Ovary (tissue), 9 donors: Measurements from ENCODE around the gene PET100. TPM values are rescaled to one million over a fixed set of nuclear protein-coding genes. Genes with fewer than 3 reads are reported as not detected.

ENCODE experiments used
- DNase-seq, 5 donors: peaks; one replicate each; pipeline ENCODE4 v3.0.0-alpha.2; 2019 to 2020
- H3K27ac ChIP-seq, 2 donors: fragments of 200-600 bp; one replicate each; pipeline versions ENCODE4 v1.5.1 to v1.8.0; 2019 to 2022
- H3K27me3 ChIP-seq: fragments of 200-600 bp; one replicate; pipeline ENCODE4 v1.8.0; 2022
- H3K36me3 ChIP-seq: fragments of 200-600 bp; sonication (generic); one replicate; pipeline ENCODE4 v1.5.1; 2019
- H3K4me1 ChIP-seq: one replicate; pipeline ENCODE4 v1.8.1; 2013; ENCODE audit warnings: mild to moderate bottlenecking, moderate library complexity; ENCODE audit not compliant: insufficient read depth
- H3K4me3 ChIP-seq: fragments of 200-600 bp; sonication (generic); one replicate; pipeline ENCODE4 v1.5.1; 2017
- H3K9me3 ChIP-seq, 2 donors: fragments of 200-600 bp in 1 of 2; sonication (generic) in 1 of 2; one replicate each; pipeline versions ENCODE4 v1.5.1 to v1.8.1; 2013 to 2019; ENCODE audit warnings: mild to moderate bottlenecking in 1 of 2, moderate library complexity in 1 of 2
- EP300 ChIP-seq: sonication (generic); formaldehyde crosslinking; IDR thresholded peaks from one replicate; pipeline ENCODE4 v1.6.1; 2017; ENCODE audit warnings: antibody characterized with exemption
- POLR2A ChIP-seq: fragments of 450-650 bp; IDR thresholded peaks from one replicate; pipeline ENCODE4 v1.6.1; 2017; ENCODE audit warnings: antibody characterized with exemption, mild to moderate bottlenecking, moderate library complexity
- WGBS, 3 donors: extraction: QIAGEN DNeasy Blood & Tissue Kit in 1 of 3; methylation state at CpG; one replicate each; pipeline versions ENCODE4 v1.1.5 to v1.1.7; 2013 to 2017; 5-methylcytosine and 5-hydroxymethylcytosine counted together
- intact Hi-C, 4 donors: fragments of 100-400 bp; cut with DNase I; formaldehyde crosslinking; loops; one replicate each; pipeline versions ENCODE4 v1.11.0 to v1.15.1; 2022 to 2023
- polyA plus RNA-seq, 2 donors: library from polyadenylated mRNA; stranded (reverse); fragments of 200-250 nt in 1 of 2; fragments of 350-450 nt in 1 of 2; fragmentation: Illumina TruSeq in 1 of 2; extraction: RNeasy Lipid Tissue Mini Kit (QIAGEN cat#74804) in 1 of 2; gene quantifications; one replicate each; pipeline ENCODE4 v1.2.3, GENCODE V29; 2013 to 2014
- total RNA-seq, 7 donors: library from RNA; depleted of rRNA in 2 of 7; stranded (reverse); fragments of >200 nt in 2 of 7; fragmentation: NEBNext Ultra II Directional in 3 of 7; extraction: Animal tissue kit (Norgen Biotek cat#: 25700) in 3 of 7; gene quantifications; one replicate each; pipeline versions ENCODE4 v1.1.0 to v1.2.4, GENCODE V29; 2016 to 2023
- TF ChIP-seq, protein P1 (sequence below), 3 donors: fragments of 450-650 bp in 2 of 3; fragments of 200-600 bp in 1 of 3; IDR thresholded peaks; one replicate each; pipeline versions ENCODE4 v1.5.1 to v1.8.0; 2016 to 2022; ENCODE audit warnings: antibody characterized with exemption in 3 of 3, mild to moderate bottlenecking in 1 of 3
- donor health status: DM: no; HTN: no; CAD: no; lungs with moderate emphysema.
- donor health status: DM: no; HTN: no; CAD: no.
- donor health status: Bipolar disorder and iron deficiency.
- donor health status: DM: yes; HTN: yes; CAD: no.
- donor health status: DM: no; HTN: no; CAD: no.
- donor health status: DM: yes; HTN: yes; CAD: no.

The PET100 gene
- total and polyA plus RNA-seq, 9 donors: 11.9 to 77.8 (median 53.7) TPM

- no peak overlapping the region for H3K4me3 ChIP-seq
- 34 to 45% (median 40%) methylated on average over 4 of the region's 4 CpGs for WGBS, 3 donors
Observed at GRCh38 chr19:7618348-7618747, 11.2 kb upstream of the PET100 start.

GRCh38 chr19:7618771-7619510 is 10.7 kb upstream of the PET100 start:
- Histone ChIP-seq H3K9me3 (no peaks in the 10 kb centered on the region), H3K4me3 (no peak overlapping the region), H3K27me3 (no peaks in the 10 kb centered on the region), H3K36me3 (no peaks in the 10 kb centered on the region), H3K27ac (no peak overlapping the region), H3K4me1 (no peaks in the 10 kb centered on the region)
- DNase-seq: peak in 1 of 5 donors; percentile 58
- 68 to 77% (median 70%) methylated on average over 17 to 21 of the region's 21 CpGs for WGBS, 3 donors
- intact Hi-C loops: no loop called here
- TF ChIP-seq, protein P1, sequence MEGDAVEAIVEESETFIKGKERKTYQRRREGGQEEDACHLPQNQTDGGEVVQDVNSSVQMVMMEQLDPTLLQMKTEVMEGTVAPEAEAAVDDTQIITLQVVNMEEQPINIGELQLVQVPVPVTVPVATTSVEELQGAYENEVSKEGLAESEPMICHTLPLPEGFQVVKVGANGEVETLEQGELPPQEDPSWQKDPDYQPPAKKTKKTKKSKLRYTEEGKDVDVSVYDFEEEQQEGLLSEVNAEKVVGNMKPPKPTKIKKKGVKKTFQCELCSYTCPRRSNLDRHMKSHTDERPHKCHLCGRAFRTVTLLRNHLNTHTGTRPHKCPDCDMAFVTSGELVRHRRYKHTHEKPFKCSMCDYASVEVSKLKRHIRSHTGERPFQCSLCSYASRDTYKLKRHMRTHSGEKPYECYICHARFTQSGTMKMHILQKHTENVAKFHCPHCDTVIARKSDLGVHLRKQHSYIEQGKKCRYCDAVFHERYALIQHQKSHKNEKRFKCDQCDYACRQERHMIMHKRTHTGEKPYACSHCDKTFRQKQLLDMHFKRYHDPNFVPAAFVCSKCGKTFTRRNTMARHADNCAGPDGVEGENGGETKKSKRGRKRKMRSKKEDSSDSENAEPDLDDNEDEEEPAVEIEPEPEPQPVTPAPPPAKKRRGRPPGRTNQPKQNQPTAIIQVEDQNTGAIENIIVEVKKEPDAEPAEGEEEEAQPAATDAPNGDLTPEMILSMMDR (IDR thresholded peaks at IDR 0.05): no peak
- no peak for TF ChIP-seq EP300
- no peak for TF ChIP-seq POLR2A

More at GRCh38 chr19:7618348-7618747, 11.2 kb upstream of the PET100 start:
- no peak for DNase-seq
- intact Hi-C loops: no loop called here
- Histone ChIP-seq H3K36me3 (no peaks in the 10 kb centered on the region), H3K9me3 (no peaks in the 10 kb centered on the region), H3K27me3 (no peaks in the 10 kb centered on the region), H3K27ac (no peak overlapping the region), H3K4me1 (no peaks in the 10 kb centered on the region)
- TF ChIP-seq, protein P1 (IDR thresholded peaks at IDR 0.05): no peak
- TF ChIP-seq EP300: no peak
- no peak for TF ChIP-seq POLR2A

DNA sequence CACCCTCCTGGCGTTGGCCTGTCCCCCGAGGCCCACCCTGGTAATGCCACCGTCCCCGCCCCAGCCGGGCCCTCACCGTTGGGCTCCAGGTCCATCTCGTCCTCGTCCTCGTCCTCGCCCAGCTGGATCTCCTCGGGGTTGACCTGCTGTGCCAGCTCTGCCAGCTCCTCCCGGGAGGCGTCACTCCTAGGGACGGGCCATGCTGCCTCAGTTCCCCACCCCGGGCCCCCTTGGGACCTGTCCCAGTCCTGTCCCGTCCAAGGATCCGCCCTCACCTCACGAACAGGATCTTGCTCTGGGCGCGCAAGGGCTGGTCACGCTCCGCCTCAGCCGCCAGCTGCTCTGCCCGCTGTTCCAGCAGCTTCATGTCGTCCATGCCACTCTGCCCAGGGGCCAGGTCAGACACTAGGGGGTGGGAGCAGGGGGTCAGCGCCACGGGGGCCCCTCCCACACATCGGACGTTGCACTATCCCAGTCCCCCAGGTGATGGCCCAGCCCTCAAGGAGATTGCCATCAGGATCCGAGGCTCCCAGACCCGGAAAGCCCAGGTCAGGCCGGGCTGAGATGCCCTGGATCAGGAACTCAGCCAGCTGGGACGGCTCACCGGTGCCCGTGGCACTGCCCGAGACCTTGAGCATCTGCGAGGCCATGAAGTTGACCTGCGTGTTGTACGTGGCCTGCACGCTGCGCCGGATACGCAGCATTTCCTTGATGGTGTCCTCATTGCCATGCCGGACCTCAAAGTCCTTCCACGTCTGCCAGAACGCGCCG is 9.7 kb upstream of the PET100 start:
- no peak overlapping the region for H3K27ac ChIP-seq
- H3K36me3 ChIP-seq: no peaks in the 10 kb centered on the region

More for the DNA sequence above, 9.7 kb upstream of the PET100 start:
- Histone ChIP-seq H3K9me3 (no peaks in the 10 kb centered on the region), H3K4me3 (no peak overlapping the region), H3K4me1 (no peaks in the 10 kb centered on the region), H3K27me3 (no peaks in the 10 kb centered on the region)
- intact Hi-C loops: no loop called here
- 84 to 89% (median 84%) methylated on average over 40 to 48 of the region's 48 CpGs for WGBS, 3 donors
- TF ChIP-seq, protein P1 (IDR thresholded peaks at IDR 0.05): no peak
- DNase-seq: no peak
